GM19467 (cell line): ENCODE results near the gene ULBP3.
"Not testable (repeated sequence)": the region's sequence is repeated elsewhere in the genome, so short reads cannot be mapped to it uniquely, and the experiment has no call there.

Experiments used
- ATAC-seq: cut with Tn5 transposase; IDR thresholded peaks from one replicate; pipeline ENCODE4 v1.9.1; 2021; ENCODE audit warnings: mild to moderate bottlenecking, moderate library complexity; ENCODE audit not compliant: unreplicated experiment

ULBP3 gene

DNA sequence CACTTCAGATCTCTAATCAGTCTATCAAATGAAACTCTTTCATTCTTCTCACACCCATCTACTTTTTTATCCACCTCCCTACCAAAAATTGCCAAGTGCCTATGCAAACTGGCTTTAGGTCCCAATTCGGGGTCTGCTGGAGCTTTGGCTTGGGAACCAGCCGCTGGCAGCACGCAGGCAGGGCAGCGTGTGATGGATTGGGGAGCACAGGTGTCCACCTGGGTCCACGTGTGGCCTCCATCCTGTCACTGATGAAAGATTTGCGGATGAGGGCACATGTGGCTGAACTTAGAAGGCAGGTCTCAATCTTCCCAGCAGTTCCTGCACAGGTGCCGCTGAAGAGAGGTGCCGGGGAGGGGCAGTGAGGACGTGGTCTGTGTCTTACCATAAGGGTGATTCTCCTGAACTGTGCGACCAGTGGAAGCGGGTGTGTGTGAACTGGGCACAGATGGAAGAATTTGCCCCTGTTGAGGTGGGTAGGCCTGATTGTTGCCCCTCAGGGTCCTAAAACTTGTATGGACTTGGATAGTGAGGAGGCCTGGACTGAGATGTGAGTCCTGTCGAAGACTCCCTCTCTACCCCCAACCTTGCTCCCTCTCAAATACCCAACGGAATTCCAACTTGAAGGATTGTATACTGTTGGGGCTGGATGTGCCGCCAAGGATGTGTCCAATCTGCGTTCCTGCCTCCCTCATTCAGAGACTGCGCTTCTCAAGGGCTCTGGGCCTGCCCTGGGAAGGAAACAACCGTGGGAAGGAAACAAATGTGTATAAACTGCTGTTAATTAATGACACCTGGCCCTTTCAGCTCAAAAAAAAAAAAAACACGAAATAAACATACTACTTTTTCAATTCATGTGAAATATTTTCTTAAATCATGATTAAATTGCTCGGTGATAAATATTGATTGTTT, 25.2 kb downstream of the ULBP3 start:
- no peak for ATAC-seq

DNA sequence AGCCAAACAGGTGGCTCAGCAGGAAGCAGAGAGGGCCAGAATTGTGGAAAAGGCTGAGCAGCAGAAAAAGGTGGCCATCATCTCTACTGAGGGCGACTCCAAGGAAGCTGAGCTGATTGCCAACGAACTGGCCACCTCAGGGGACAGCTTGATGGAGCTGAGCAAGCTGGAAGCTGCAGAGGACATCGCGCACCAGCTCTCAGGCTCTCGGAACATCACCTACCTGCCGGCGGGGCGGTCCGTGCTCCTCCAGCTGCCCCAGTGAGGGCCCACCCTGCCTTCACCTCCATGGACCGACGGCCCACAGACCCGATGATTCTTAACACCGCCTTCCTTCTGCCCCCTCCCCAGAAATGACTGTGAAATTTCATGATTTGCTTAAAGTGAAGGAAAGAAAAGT, 25.8 kb downstream of the ULBP3 start:
- no peak for ATAC-seq

DNA sequence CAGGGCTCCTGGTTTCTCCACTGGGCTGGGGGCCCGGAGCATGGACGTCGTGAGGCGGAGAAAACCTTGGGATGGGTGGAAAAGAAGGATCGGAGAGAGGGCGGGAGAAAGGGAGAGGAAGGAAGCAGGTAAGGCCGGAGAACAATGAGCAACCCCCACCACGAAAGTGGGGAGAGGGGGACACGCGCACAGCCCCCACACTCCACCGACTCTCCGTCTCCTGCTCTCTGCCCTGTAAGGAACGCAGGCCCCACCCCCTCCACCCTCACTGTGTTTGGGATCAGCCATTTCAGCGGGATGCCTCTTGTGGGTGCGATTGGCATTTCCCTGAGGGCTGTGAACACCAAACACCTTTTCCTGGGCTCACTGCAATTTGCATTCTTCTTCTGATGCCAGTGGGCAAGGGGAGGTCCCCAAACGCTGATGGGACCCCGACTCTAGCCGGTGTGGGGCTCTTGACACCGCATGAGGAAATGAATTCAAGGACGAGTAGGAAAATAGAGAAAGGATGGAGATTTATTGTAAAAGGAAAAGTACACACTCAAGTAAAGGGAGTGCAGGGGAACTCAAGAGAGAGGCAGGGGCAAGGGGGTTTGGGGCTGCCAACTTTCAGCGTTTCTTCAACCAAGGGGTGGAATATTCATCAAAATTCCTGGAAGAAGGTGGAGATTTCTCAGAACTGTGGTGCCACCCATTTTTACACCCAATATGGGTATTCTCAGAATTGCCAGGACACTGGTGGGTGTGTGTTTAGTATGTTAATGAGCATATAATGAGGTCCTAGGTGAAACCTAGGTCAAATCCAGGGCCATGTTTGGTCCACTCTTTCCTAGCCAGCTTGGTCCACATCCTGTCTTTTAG, 30.5 kb downstream of the ULBP3 start:
- no peak for ATAC-seq

DNA sequence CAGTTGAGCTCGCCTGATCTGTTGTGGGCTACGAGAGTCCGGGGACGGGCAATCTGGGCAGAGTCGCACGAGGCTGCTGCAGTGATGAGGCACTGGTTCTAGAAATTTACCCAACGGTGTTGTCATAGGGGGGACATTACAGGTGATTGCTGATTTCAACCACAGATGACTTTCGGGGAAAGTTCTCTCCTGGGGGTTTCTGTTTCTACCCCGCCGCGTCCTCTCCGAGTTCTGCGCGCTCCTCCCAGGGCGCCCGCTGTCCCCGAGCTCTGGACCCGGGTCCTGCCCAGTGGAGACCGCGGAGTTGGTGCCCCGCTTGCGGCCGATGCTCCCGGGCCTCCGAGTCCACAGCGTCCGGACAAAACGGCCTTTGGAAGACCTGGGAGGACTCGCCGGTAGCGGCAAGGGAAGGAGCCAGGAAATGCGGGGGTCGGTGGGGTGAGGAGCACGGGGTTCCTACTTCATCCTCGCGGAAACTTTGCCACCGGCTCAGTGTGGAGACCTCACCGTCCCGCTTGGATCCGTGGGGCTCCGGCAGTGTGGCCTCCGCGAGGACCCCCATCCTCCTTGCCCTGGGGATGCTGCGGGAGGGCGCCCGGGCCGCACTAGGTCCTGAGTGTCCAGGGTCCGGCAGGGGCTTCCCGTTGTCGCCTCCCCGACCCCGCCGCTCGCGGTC, 31.3 kb downstream of the ULBP3 start:
- ATAC-seq, result no peak

DNA sequence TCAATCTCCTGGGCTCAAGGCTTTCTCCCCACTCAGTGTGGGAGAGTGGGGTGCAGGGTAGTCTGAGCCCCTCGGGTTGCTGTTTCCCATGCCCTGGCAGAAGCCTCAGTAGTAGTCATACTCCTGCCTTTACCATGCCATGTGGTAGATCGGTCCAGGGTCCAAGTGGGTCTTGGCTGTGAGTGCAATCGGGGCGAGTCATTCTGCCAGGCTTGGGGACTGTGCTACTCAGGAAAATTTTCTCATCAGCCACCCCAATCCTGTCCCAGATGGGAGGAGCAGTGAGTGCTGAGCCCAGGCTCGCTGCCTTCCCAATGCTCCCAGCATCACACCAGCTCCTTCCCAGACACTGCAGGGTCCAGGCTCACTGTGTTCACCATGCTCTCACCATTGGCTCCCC, 32.8 kb downstream of the ULBP3 start:
- ATAC-seq, result no peak

DNA sequence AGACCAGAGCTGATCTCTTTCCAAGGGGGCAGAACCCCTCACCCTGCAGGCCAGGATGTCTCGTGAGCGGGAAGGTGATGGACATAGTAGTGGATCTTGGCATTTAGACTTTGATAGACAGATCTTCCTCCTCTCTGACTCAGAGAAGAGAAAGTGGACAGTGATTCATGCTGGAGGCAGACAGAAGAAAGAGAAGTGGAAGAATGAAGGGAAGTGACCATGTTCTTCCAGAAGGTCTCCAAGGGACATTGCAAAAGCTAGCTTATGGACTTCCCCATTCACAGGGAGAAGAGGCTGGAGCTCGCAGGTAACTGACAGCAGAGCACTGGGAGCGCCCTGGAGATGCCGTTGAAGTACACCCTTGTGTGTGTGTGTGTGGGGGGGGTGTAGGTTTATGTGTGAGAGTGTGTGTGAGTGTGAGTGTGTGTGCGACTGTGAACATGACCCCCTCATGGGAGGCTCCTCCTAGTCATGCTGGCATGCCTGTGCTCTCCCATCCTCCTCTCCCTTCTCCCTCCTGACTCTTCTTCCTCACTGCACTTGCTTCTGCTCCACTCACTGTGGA, 35.6 kb downstream of the ULBP3 start:
- ATAC-seq, result no peak

DNA sequence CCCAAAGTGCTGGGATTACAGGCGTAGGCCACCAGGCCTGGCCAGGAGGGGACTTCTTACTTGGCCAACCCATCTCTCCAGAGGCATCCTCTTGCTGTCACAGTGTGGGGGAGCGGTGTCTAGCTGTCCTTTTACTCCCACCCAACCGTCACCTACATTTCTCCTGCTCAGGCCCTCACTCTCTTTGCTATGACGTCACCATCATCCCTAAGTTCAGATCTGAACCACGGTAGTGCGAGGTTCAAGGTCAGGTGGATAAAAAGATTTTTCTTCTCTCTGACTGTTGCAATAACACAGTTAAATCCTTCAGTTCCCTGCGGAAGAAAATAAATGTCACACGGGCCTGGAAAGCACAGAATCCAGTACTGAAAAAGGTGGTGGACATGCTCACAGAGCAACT, 36.3 kb downstream of the ULBP3 start:
- ATAC-seq, result no peak

DNA sequence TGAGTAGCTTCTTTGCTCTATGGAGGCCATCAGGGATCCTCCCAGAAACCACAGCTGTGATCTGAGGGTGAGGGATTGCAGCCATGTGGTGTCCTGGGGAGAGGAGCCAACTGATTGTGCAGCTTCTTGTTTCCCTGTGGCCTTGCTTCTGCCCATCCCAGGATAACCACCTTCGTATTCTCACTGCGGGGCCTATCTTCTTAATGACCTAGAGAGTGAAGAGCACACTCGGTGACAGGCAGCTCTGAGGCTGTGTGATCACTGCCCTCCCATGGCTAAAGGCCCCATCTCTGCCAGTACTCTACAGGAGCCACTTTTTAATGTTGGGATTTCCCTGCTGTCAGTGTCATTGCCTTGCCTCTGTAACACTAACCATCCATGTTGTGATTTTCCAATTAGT, 38.3 kb downstream of the ULBP3 start:
- ATAC-seq, result no peak

DNA sequence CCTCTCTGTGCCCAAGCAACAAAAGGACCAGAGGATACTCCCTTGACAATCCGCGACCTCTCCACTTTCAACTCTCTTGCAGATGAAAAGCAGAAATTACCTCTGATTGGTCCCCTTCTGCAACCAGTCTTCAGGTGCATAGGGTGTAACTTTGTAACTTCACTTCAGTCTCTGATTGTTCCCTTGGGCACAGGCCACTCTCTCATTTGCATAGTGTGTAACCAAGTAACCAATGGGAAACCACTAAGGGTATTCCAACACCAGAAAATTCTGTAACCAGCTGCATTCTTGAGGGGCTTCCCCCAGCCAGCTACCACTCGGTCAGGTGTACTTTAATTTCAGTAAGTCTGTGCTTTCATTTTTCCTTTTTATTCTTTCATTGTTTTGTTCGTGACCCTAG, 39.2 kb downstream of the ULBP3 start:
- ATAC-seq, result no peak

DNA sequence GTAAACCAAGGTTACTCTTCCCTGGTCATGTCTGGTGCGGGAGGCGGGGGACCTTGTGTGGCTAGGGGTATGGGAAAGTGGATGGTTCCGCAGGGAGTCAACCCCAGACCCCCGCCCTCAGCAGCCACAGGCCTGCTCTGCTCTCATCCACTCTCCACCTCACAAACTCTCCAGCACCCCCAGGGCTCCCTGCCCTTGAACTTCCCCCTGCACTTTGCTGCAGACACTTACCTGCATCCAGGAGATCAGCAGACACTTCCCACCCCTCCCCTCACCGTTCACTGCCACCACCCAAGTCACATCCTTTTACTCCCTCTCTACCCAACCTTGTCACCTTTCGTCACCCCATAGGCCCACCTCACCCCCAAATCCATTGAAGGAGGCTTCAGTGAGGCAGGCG, 39.6 kb downstream of the ULBP3 start:
- ATAC-seq, result no peak

DNA sequence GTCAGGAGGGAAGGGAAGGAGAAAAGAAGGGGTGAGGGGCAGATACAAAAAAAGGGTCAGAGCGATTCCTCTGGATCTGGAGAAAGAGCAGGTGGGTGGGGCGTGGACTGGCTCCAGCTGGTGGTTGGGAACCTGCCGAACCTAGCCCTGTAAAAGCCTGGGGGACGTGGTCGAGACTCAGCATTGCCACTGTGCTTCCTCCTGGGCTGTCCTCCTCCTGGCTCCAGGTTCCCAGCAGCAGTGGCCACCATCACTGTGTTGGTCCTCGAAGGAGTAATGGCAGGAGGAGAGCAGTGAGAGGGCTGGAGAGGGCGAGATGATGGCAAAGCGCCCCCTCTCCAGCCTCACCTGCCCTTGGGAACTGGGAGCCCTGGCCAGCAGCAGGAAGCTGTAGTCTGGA, 40.1 kb downstream of the ULBP3 start:
- no peak for ATAC-seq

DNA sequence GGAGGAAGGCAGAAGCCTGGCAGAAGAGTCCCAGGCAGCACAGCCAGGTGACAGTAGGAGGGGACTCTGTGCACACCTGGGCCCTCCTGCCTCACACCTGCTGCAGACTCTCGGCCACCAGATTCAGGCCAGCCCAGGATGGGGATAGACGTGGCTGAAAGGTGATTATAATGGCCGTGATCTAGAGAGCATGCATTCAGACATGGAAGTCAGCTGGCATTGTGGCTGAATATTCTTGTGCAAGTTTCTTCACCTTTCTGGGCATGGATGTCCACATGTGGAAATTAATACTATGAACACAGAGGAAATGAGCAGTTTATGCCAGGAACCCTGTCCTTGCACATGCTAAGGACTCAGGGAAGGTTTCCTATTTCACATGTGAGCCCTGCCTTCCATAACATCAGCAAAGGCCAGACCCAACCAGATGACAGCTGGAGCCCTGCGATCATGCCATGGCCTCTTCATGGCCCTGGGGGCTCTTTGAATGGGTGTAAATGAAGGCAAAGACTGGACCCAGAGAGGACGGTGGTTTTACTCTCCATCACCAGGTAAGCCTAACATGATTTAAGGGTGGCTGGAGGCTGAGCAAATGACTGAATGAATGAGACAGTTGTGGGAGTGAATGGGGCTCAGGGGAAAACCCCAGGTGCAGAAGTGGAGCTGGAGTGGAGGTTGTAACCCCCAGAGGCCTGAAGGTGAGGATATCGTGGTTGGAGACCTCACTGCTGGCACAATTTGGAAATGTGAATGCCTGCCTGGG, 40.9 kb downstream of the ULBP3 start:
- ATAC-seq, result no peak

DNA sequence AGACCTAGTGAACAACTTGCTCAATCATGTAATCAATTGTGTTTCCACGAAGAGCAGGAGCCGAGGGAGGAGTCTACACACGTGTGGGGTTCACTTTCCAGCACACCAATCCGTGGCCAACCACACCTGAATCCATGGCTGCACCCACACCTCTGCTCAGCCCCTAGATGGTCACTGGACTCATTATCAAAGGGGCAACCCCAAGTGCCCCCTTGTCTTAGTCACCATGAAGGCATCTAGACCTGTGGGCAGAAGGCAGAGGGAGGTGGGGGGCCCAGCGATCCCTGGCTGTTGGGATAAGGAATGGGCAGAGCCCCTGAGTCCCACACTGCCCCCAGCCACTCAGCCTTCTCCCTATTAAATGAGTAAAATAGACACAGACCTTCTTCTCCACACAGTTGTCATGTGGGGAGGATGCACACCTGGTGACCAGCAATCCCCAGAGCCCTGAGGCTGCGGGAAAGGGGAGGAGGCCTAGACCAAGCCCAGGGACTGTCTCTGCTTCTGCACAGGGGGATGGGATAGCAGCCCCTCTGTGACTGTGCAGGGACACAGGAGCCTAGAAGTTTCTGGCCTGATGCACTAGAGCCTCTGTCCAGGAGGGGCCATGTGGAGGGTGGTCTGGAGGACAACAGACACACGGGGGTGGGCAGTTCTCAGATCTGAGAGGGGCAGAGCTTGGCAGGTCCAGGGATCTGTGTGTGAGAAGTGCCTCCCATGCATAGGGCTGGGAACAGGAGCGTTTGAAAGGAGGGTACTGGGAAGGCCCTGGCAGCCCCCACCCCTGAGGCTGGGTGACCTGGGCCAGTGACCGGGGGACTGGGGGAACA, 41.7 kb downstream of the ULBP3 start:
- no peak for ATAC-seq

DNA sequence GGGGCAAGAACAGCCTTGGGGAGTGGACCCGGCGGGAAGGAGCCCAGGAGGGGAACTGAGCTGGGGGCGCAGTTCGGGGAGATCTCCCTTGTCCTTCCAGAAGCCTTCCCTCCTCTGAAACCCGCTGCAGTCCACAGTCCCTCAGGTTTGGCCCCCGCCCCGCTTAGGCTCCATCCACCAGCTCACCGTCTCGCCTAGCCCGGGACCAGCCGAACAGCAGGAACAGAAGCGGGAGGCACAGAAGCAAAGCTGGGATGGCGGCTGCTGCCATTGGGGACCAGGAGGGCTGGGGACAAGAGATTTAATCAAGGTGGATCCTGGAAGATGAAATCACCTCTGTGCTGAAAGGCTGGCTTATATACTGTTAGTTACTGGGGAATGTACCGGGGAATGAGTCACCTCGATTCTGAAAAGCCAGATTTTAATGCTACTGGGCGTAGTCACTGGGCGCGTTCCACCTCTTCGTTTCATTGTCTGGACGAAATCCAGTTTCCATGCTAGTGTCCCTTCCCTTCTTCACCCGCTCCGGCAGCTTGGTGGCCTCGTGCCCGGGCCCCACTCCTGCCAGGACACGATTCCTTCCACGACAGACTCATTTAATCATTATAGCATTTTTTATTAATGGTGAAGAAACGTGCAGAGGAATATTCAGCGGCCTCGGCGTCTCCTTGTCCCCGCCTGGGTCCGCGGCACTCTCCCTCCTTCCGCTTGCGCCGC, 43.6 kb downstream of the ULBP3 start, which contains the start of gene RAET1L:
Gene RAET1L, minus strand, starts transcription at position 332 of the 717 bp plus-strand sequence. Its CDS starts 61 bp downstream, at position 271.
- ATAC-seq, result no peak

DNA sequence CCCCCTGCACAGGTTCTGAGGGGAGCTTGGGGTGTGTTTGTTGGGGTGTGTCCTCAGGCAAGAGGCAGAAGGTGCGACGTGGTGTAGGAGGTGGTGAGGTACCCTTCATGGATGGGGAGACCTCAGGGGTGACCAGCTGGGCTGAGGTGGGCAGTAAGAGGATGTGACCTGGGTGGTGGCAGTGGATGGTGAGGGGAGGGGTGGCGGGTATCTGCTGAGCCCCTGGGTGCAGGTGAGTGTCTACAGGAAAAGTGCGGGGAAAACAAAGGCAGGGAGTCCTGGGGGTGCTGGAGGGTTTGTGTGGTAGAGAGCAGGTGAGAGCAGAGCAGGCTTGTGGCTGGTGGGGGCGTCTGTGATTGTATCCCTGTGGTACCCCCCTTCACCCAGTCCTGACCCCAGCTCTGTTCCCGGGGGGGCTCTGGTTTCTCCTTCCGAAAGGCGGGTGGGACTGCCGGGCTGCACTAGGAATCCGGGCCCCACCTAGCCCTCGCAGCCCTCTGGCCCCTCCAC, 44.2 kb downstream of the ULBP3 start:
- ATAC-seq, result no peak

DNA sequence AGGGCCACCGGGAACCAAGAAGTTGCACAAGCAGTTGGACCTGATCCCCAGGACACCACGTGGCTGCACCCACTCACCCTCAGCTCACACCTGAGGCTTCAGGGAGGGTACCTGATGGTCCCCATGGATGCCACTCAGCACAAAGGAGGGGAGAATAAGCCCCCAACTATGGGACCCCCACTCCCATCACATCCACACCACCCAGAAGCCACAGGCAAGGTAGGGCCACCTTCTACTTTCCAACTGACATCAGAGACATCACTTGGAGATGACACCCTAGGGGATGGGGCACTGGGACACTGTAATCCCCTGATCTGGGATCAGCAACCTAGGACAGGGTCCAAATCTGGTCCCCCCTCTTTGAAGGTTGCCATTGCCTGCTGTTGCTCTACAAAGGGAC, 44.9 kb downstream of the ULBP3 start:
- ATAC-seq, result not testable (repeated sequence)

DNA sequence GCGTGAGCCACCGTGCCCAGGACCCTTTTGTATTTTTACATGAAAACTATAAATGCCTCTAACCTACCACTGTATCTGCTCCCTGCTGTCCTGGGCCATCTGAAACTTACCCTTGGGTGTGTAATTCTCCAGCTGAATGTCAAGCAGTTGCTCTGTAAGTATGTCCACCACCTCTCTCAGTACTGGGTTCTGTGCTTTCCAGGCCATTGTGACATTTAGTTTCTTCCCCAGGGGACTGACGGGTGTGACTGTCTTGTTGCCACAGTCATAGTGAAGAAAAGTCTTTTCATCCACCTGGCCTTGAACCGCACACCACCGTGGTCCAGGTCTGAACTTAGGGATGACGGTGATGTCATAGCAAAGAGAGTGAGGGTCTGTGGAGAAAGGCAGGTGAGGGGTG, 47.1 kb downstream of the ULBP3 start:
- ATAC-seq, result not testable (repeated sequence)

DNA sequence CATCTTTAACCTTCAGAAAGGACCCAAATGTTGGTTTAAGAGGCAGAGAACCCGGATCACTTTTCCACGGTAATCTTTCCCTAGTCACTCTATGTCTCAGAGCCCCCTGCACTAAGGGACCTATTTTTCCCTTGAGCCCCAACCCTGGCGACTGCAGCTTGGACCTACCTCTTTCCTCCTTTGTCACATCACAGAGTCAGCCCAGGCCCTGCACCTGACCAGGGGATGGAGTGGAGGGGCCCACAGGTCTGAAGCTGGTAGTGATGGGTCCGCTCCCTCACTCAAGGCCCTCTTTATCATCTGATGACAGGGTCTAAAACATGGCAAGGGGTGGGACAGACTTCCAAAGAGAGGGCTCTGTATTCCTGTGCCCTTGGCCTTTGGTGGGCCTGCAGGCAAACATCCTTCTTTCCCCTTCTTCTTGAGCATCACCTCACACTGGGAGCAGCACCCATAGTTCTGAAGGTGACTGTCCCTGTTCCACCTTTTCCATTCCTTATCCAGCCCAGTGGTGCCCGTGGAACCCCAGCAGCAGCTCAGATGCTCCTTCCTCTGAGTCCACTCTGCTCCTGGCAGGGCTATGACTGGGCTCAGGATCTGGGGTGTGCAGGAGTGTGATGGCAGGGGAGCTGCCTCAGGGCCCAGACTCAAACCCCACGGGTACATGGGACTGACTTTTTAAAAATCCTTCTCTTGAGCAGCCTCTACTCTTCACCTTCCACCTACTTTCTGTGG, 49.9 kb downstream of the ULBP3 start:
- no peak for ATAC-seq
